ENCODE measurements around the gene BANF2.

BANF2 gene

GRCh38 chr20:17752459-17752858, 52.7 kb downstream of the BANF2 start:
- H3F3A ChIP-seq (ENCODE audit: insufficient read depth, low read length): no peaks in the 10 kb centered on the region
- no peak overlapping the region for H3K9ac ChIP-seq (ENCODE audit: low read length)

GRCh38 chr20:17753516-17753915, 53.8 kb downstream of the BANF2 start:
- H3K79me2 ChIP-seq (ENCODE audit: low read length): no peaks in the 10 kb centered on the region
- H3K36me3 ChIP-seq (replicated peaks; ENCODE audit: insufficient read depth, low read length): no peaks in the 10 kb centered on the region
- no peak for DNase-seq
- H3F3A ChIP-seq (ENCODE audit: insufficient read depth, low read length): no peaks in the 10 kb centered on the region
- no peak overlapping the region for H3K9ac ChIP-seq (ENCODE audit: low read length)
- H4K20me1 ChIP-seq (ENCODE audit: insufficient read depth, low read length): no peaks in the 10 kb centered on the region
- no peak overlapping the region for H3K27ac ChIP-seq (ENCODE audit: low read length)
- H3K27me3 ChIP-seq (replicated peaks; ENCODE audit: insufficient read depth, low read length): no peaks in the 10 kb centered on the region
- H3K4me1 ChIP-seq (ENCODE audit: low read length): no peaks in the 10 kb centered on the region
- no peak overlapping the region for H3K4me2 ChIP-seq (ENCODE audit: low read depth, low read length)
- H3K9me2 ChIP-seq (replicated peaks; ENCODE audit: insufficient read depth, low read length): no peaks in the 10 kb centered on the region
- H3K4me3 ChIP-seq (ENCODE audit: low read length): no peak overlapping the region
- no peak for TF ChIP-seq CTCF (IDR thresholded peaks at IDR 0.05; ENCODE audit: low read length)
- TF ChIP-seq EZH2phosphoT487 (IDR thresholded peaks at IDR 0.05; ENCODE audit: low read length): no peak
- no peak for TF ChIP-seq EZH2 (optimal IDR thresholded peaks at IDR 0.05; ENCODE audit: low read depth, low read length)
- H3K9me3 ChIP-seq (replicated peaks; ENCODE audit: insufficient read depth, low read length): no peaks in the 10 kb centered on the region
- H2AFZ ChIP-seq (ENCODE audit: low read length): no peak overlapping the region

More at GRCh38 chr20:17752459-17752858, 52.7 kb downstream of the BANF2 start:
- H3K27me3 ChIP-seq (replicated peaks; ENCODE audit: insufficient read depth, low read length): no peaks in the 10 kb centered on the region
- H3K27ac ChIP-seq (ENCODE audit: low read length): no peak overlapping the region
- no peak overlapping the region for H2AFZ ChIP-seq (ENCODE audit: low read length)
- H3K4me2 ChIP-seq (ENCODE audit: low read depth, low read length): no peak overlapping the region
- no peak for DNase-seq
- TF ChIP-seq EZH2phosphoT487 (IDR thresholded peaks at IDR 0.05; ENCODE audit: low read length) (no peak), CTCF (IDR thresholded peaks at IDR 0.05; ENCODE audit: low read length) (no peak), EZH2 (optimal IDR thresholded peaks at IDR 0.05; ENCODE audit: low read depth, low read length) (no peak)
- no peaks in the 10 kb centered on the region for H3K4me1 ChIP-seq (ENCODE audit: low read length)
- H3K36me3 ChIP-seq (replicated peaks; ENCODE audit: insufficient read depth, low read length): no peaks in the 10 kb centered on the region
- H3K9me3 ChIP-seq (replicated peaks; ENCODE audit: insufficient read depth, low read length): no peaks in the 10 kb centered on the region
- no peak overlapping the region for H3K4me3 ChIP-seq (ENCODE audit: low read length)
- H4K20me1 ChIP-seq (ENCODE audit: insufficient read depth, low read length): no peaks in the 10 kb centered on the region
- no peaks in the 10 kb centered on the region for H3K79me2 ChIP-seq (ENCODE audit: low read length)
- H3K9me2 ChIP-seq (replicated peaks; ENCODE audit: insufficient read depth, low read length): no peaks in the 10 kb centered on the region

GRCh38 chr20:17756529-17756928, 56.8 kb downstream of the BANF2 start:
- no peak overlapping the region for H3K4me2 ChIP-seq (ENCODE audit: low read depth, low read length)

More at GRCh38 chr20:17756529-17756928, 56.8 kb downstream of the BANF2 start:
- no peaks in the 10 kb centered on the region for H3K9me3 ChIP-seq (replicated peaks; ENCODE audit: insufficient read depth, low read length)
- TF ChIP-seq EZH2phosphoT487 (IDR thresholded peaks at IDR 0.05; ENCODE audit: low read length) (no peak), EZH2 (optimal IDR thresholded peaks at IDR 0.05; ENCODE audit: low read depth, low read length) (no peak), CTCF (IDR thresholded peaks at IDR 0.05; ENCODE audit: low read length) (no peak)
- no peaks in the 10 kb centered on the region for H3K79me2 ChIP-seq (ENCODE audit: low read length)
- H3K9me2 ChIP-seq (replicated peaks; ENCODE audit: insufficient read depth, low read length): no peaks in the 10 kb centered on the region
- no peaks in the 10 kb centered on the region for H3K27me3 ChIP-seq (replicated peaks; ENCODE audit: insufficient read depth, low read length)
- H3F3A ChIP-seq (ENCODE audit: insufficient read depth, low read length): no peaks in the 10 kb centered on the region
- no peak overlapping the region for H3K27ac ChIP-seq (ENCODE audit: low read length)
- no peak overlapping the region for H3K4me3 ChIP-seq (ENCODE audit: low read length)
- H3K36me3 ChIP-seq (replicated peaks; ENCODE audit: insufficient read depth, low read length): no peaks in the 10 kb centered on the region
- DNase-seq: no peak
- H2AFZ ChIP-seq (ENCODE audit: low read length): no peak overlapping the region
- no peaks in the 10 kb centered on the region for H3K4me1 ChIP-seq (ENCODE audit: low read length)
- H3K9ac ChIP-seq (ENCODE audit: low read length): no peak overlapping the region
- no peaks in the 10 kb centered on the region for H4K20me1 ChIP-seq (ENCODE audit: insufficient read depth, low read length)
